ENCODE measurements around the gene NTN5.

NTN5 gene

DNA sequence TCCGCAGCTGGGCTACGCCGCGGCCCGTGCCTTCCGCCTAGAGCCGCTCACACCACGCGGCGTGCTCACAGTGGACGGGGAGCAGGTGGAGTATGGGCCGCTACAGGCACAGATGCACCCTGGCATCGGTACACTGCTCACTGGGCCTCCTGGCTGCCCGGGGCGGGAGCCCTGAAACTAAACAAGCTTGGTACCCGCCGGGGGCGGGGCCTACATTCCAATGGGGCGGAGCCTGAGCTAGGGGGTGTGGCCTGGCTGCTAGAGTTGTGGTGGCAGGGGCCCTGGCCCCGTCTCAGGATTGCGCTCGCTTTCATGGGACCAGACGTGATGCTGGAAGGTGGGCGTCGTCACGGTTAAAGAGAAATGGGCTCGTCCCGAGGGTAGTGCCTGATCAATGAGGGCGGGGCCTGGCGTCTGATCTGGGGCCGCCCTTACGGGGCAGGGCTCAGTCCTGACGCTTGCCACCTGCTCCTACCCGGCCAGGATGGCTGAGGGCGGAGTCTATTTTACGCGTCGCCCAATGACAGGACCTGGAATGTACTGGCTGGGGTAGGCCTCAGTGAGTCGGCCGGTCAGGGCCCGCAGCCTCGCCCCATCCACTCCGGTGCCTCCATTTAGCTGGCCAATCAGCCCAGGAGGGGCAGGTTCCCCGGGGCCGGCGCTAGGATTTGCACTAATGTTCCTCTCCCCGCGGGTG, 43.1 kb downstream of the NTN5 start:
- Mint-ChIP-seq H3K4me1 (peaks cover 33 to 65% of the 10 kb centered on the region in 2 donors), H3K27ac (no peak overlapping the region), H3K4me3 (no peak overlapping the region), H3K9me3 (no peaks in the 10 kb centered on the region), H3K36me3 (peaks cover 12 to 20% of the 10 kb centered on the region in 2 donors), H3K27me3 (no peaks in the 10 kb centered on the region)
- no peak for DNase-seq
- ATAC-seq (replicated peaks), result no peak

GRCh38 chr19:48629297-48629598, 43.6 kb downstream of the NTN5 start:
- H3K9me3 Mint-ChIP-seq, result no peaks in the 10 kb centered on the region
- H3K4me1 Mint-ChIP-seq, result peaks cover 35 to 65% of the 10 kb centered on the region in 2 donors
- H3K4me3 Mint-ChIP-seq, result no peak overlapping the region
- no peak overlapping the region for H3K27ac Mint-ChIP-seq
- DNase-seq (no peak), ATAC-seq (replicated peaks) (no peak)
- H3K27me3 Mint-ChIP-seq, result no peaks in the 10 kb centered on the region
- peaks cover 13 to 20% of the 10 kb centered on the region in 2 donors for H3K36me3 Mint-ChIP-seq

GRCh38 chr19:48628486-48629296, 44.1 kb downstream of the NTN5 start:
- no peaks in the 10 kb centered on the region for H3K9me3 Mint-ChIP-seq

DNA sequence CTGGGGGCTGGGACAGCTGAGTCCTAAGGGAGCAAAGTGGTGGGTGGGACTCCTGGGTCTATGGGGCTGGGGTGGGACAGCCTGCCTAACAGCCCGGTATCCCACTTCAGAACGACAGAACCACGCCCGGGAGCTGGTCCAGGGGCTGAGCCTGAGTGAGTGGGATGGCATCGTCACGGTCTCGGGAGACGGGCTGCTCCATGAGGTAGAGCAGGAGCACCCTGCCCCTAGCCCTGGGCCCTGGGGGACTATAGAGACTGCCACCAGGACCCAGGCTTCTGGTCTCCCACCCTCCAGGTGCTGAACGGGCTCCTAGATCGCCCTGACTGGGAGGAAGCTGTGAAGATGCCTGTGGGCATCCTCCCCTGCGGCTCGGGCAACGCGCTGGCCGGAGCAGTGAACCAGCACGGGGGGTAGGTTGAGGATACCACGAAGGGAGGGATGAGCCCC, 44.9 kb downstream of the NTN5 start:
- Mint-ChIP-seq H3K4me1 (peaks cover 36 to 64% of the 10 kb centered on the region in 2 donors), H3K27ac (no peak overlapping the region)

More at GRCh38 chr19:48628486-48629296, 44.1 kb downstream of the NTN5 start:
- Mint-ChIP-seq H3K27me3 (no peaks in the 10 kb centered on the region), H3K4me3 (no peak overlapping the region), H3K4me1 (peaks cover 37 to 65% of the 10 kb centered on the region in 2 donors), H3K36me3 (peaks cover 17 to 23% of the 10 kb centered on the region in 2 donors), H3K27ac (peak overlapping the region; percentile 85)
- ATAC-seq (replicated peaks), result no peak
- DNase-seq, result no peak

DNA sequence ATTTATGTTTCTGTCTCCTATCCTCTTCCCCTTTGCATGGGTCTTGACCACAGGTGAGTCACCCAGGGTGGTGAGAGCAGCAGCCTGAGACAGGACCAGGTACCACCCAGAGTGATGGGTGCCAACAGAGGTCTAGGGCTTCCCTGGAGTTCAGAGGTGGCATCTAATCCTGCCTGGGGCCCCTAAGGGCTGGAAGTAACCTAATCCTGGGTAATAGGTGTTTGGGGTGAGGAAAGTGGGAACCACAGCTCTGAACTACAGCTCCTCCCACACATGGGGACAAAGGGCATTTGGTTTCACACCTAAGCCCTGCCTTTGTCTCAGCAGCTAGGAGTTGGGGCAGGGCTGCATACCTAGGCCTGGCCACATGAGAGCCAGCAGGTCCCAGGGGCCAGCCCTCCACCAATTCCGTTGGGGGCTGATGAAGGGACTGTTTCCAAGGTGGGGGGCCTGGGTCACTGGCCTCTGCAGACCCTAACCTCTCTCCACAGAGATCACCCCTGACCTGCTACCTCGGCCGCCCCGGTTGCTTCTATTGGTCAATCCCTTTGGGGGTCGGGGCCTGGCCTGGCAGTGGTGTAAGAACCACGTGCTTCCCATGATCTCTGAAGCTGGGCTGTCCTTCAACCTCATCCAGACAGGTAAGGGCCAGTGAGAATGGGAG, 45.5 kb downstream of the NTN5 start:
- Mint-ChIP-seq H3K4me1 (peaks cover 34 to 63% of the 10 kb centered on the region in 2 donors), H3K9me3 (no peaks in the 10 kb centered on the region), H3K4me3 (no peak overlapping the region), H3K36me3 (peaks cover 22 to 31% of the 10 kb centered on the region in 2 donors), H3K27ac (peak overlapping the region; percentile 73), H3K27me3 (no peaks in the 10 kb centered on the region)
- peak; percentile 25 to 33 for ATAC-seq (replicated peaks)
- no peak for DNase-seq

More for the DNA sequence above, 44.9 kb downstream of the NTN5 start:
- no peaks in the 10 kb centered on the region for H3K9me3 Mint-ChIP-seq
- no peak overlapping the region for H3K4me3 Mint-ChIP-seq
- ATAC-seq (replicated peaks) (no peak), DNase-seq (no peak)
- H3K27me3 Mint-ChIP-seq, result no peaks in the 10 kb centered on the region
- peaks cover 22 to 29% of the 10 kb centered on the region in 2 donors for H3K36me3 Mint-ChIP-seq

GRCh38 chr19:48625891-48626327, 46.9 kb downstream of the NTN5 start:
- Mint-ChIP-seq H3K27ac (peak overlapping the region; percentile 66), H3K4me1 (peaks cover 42 to 65% of the 10 kb centered on the region in 2 donors), H3K9me3 (no peaks in the 10 kb centered on the region), H3K4me3 (peak overlapping the region in 1 of 2 donors; percentile 87), H3K27me3 (no peaks in the 10 kb centered on the region), H3K36me3 (peaks cover 26 to 38% of the 10 kb centered on the region in 2 donors)
- ATAC-seq (replicated peaks) (no peak), DNase-seq (no peak)

DNA sequence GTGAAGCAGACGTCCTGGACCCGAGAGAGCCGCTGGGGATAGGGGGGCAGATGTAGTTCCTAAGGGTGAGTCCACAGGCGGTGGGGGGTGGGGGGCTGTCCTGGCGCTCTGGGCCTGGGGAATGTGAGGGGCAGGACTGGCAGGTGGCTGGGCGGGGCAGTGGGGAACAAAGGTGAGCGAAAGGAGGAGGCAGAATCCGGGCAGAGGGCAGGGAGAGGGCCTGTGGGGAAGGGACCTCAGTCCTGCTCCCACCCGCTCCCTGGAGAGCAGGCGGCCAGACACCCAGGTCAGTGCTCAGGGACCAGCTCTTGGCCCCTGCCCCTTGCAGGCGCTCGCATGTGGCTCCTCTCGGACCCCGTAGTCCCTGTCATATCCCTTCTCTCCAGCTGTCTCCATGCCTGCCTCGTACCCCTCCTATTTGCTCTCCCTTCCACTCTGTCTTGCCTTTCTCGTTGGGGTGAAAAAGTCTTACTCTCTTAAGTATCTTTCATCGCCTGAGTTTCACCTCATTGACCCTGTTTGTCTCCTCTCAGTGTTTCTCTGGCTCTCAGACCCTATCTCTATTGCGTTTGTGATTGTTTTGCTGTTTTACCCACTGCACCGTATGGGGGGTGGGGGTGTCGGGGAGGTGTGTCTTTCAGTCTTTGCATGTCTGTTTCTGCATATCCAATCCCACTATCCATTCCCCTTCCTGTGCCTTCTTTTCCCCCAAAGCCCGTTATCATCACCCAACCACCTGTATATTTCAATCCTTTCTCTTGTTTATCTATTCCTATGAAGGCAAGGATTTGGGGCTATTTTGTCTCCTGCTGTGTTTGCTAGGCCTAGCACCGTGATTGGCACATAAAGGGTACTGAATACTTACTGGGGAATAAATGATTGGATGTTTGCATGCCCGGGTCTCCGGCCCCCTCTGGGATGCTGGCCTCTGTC, 47.8 kb downstream of the NTN5 start:
- peaks cover 24 to 31% of the 10 kb centered on the region in 2 donors for H3K36me3 Mint-ChIP-seq
- H3K27me3 Mint-ChIP-seq, result no peaks in the 10 kb centered on the region
- peaks cover 42 to 61% of the 10 kb centered on the region in 2 donors for H3K4me1 Mint-ChIP-seq

GRCh38 chr19:48624067-48624594, 48.7 kb downstream of the NTN5 start:
- no peaks in the 10 kb centered on the region for H3K9me3 Mint-ChIP-seq
- H3K4me3 Mint-ChIP-seq, result peak overlapping the region; percentile 87
- peaks cover 48 to 69% of the 10 kb centered on the region in 2 donors for H3K4me1 Mint-ChIP-seq
- H3K27ac Mint-ChIP-seq, result peak overlapping the region; percentile 94
- H3K36me3 Mint-ChIP-seq, result peaks cover 21 to 29% of the 10 kb centered on the region in 2 donors
- DNase-seq, result peak; percentile 95
- no peaks in the 10 kb centered on the region for H3K27me3 Mint-ChIP-seq
- peak; percentile 78 to 81 for ATAC-seq (replicated peaks)

More for the DNA sequence above, 47.8 kb downstream of the NTN5 start:
- ATAC-seq (replicated peaks) (no peak), DNase-seq (no peak)
- Mint-ChIP-seq H3K9me3 (no peaks in the 10 kb centered on the region), H3K27ac (peak overlapping the region; percentile 94), H3K4me3 (peak overlapping the region; percentile 87)

- no peak for DNase-seq
- no peak for ATAC-seq (replicated peaks)
- H3K27ac Mint-ChIP-seq, result peak overlapping the region; percentile 94
- peaks cover 48 to 72% of the 10 kb centered on the region in 2 donors for H3K4me1 Mint-ChIP-seq
- H3K36me3 Mint-ChIP-seq, result peaks cover 24 to 30% of the 10 kb centered on the region in 2 donors
- no peaks in the 10 kb centered on the region for H3K9me3 Mint-ChIP-seq
- no peaks in the 10 kb centered on the region for H3K27me3 Mint-ChIP-seq
- peak overlapping the region; percentile 87 for H3K4me3 Mint-ChIP-seq
These were observed 49.2 kb downstream of the NTN5 start for GRCh38 chr19:48623556-48624066.

DNA sequence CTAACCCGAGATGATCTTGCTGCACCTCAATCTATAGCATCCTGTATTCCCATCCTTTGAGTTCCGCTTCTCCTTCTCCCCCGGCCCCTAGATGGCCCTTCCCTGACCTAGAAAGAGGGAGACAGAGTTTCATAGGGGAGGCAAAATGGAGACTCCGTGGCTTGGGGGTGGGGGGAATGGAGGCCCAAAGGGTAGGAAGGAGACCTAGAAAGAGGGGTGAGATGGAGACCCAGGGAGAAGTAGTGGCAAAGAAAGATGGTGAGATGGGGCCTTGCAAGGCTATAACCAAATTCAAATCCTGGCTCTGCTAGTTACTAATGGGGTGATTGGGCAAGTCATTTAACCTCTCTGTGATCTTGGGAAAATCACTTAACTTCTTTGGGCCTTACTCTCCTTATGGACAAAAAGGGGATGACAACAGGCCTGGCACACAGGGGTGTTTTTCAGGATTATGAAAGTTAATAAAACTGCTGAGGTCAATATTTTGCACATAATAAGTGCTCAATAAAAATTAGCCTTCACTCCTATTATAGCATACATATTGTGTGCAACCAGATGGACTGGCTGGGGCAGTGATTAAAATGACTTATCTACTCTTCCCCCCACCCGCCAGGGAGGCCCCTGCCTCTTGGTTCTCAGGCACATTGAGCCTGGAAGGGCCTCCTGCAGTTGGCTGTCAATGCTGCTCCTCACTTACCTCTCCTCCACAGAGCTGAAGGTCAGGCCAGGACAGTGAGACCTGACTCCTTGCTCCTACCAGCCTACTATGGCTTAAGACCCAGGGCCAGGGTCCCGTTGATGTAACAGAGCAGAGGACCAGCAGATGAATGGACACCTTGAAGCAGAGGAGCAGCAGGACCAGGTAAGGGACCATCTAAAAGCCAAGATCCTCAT, 52.9 kb downstream of the NTN5 start:
- peak overlapping the region; percentile 100 for H3K27ac Mint-ChIP-seq
- H3K27me3 Mint-ChIP-seq, result no peaks in the 10 kb centered on the region
- peaks cover 55 to 63% of the 10 kb centered on the region in 2 donors for H3K36me3 Mint-ChIP-seq
- peak overlapping the region; percentile 89 to 99 for H3K4me3 Mint-ChIP-seq
- peaks cover 46 to 80% of the 10 kb centered on the region in 2 donors for H3K4me1 Mint-ChIP-seq
- no peaks in the 10 kb centered on the region for H3K9me3 Mint-ChIP-seq
- DNase-seq (no peak), ATAC-seq (replicated peaks) (no peak)

GRCh38 chr19:48618916-48619691, 53.7 kb downstream of the NTN5 start, which contains the start of the genes RPL18 and SPHK2:
RPL18 (minus strand) TSS chr19:48619178; CDS start chr19:48619143, 35 bp downstream.
SPHK2 (plus strand) TSS chr19:48619506; CDS start chr19:48620515, 1,009 bp downstream.
- H3K4me3 Mint-ChIP-seq, result peak within 1 kb of the TSS; percentile 89 to 99
- peak within 1 kb of the TSS; percentile 100 for H3K27ac Mint-ChIP-seq
- peaks cover 58 to 70% of the 10 kb centered on the region in 2 donors for H3K36me3 Mint-ChIP-seq
- no peaks in the 10 kb centered on the region for H3K9me3 Mint-ChIP-seq
- DNase-seq (peak; percentile 98), ATAC-seq (replicated peaks) (peak; percentile 86 to 89)
- no peaks in the 10 kb centered on the region for H3K27me3 Mint-ChIP-seq
- H3K4me1 Mint-ChIP-seq, result peaks cover 44 to 72% of the 10 kb centered on the region in 2 donors

Measured in stimulated activated naive B cell treated with anti-CD40 and anti-IgM and Interleukin-4, amounts not matched to agents 10 μg/mL and 1 μg/mL and 100 μg/mL, for 72 hours (primary cell).